ENCODE measurements around the gene PIGT.

Gene PIGT

GRCh38 chr20:45432294-45432693 lies 16.4 kb downstream of the PIGT start:
- DNase-seq, result peak; percentile 86 to 88

- DNase-seq, result no peak
Observed at GRCh38 chr20:45433316-45433715, 17.4 kb downstream of the PIGT start.

GRCh38 chr20:45433976-45434375 lies 18.0 kb downstream of the PIGT start:
- DNase-seq, result no peak

GRCh38 chr20:45436732-45437485 lies 21.0 kb downstream of the PIGT start:
- DNase-seq, result peak; percentile 57 to 70

GRCh38 chr20:45440424-45440823 lies 24.5 kb downstream of the PIGT start:
- DNase-seq, result no peak

GRCh38 chr20:45440891-45441685 lies 25.1 kb downstream of the PIGT start:
- DNase-seq, result no peak

- DNase-seq, result no peak
Observed at GRCh38 chr20:45441746-45442145, 25.8 kb downstream of the PIGT start.

- no peak for DNase-seq
Observed at GRCh38 chr20:45444050-45444449, 28.1 kb downstream of the PIGT start.

- DNase-seq, result peak; percentile 43 to 47
Observed at GRCh38 chr20:45445805-45446562, 30.0 kb downstream of the PIGT start.

- no peak for DNase-seq
Observed at GRCh38 chr20:45448270-45448669, 32.3 kb downstream of the PIGT start.

GRCh38 chr20:45449528-45449927 lies 33.6 kb downstream of the PIGT start:
- DNase-seq, result no peak

- peak; percentile 95 to 97 for DNase-seq
Observed at GRCh38 chr20:45450097-45450818, 34.3 kb downstream of the PIGT start.

GRCh38 chr20:45452238-45452637 lies 36.3 kb downstream of the PIGT start:
- DNase-seq, result no peak

GRCh38 chr20:45452772-45453691 lies 37.1 kb downstream of the PIGT start:
- DNase-seq, result peak in 1 of 2 experiments; percentile 10

GRCh38 chr20:45456632-45457031 lies 40.7 kb downstream of the PIGT start:
- DNase-seq, result peak; percentile 13 to 43

GRCh38 chr20:45459606-45460005 lies 43.7 kb downstream of the PIGT start:
- no peak for DNase-seq

GRCh38 chr20:45461225-45461624 lies 45.3 kb downstream of the PIGT start:
- no peak for DNase-seq

GRCh38 chr20:45462711-45463509 lies 47.0 kb downstream of the PIGT start:
- DNase-seq, result no peak

- DNase-seq, result no peak
Observed at GRCh38 chr20:45463709-45464108, 47.8 kb downstream of the PIGT start.

- DNase-seq, result peak; percentile 46 to 64
Observed at GRCh38 chr20:45465491-45466266, 49.7 kb downstream of the PIGT start.
